NCI-H1436 treated with DMSO at 0.1 percent for 48 hours (cell line): ENCODE measurements around the gene NEK11.
"Not testable (repeated sequence)": the region's sequence is repeated elsewhere in the genome, so short reads cannot be mapped to it uniquely, and the experiment has no call there.

Experiments
- DNase-seq: peaks from one replicate; lab custom pipeline; 2025; lab: John Stamatoyannopoulos, UW

Gene NEK11

DNA sequence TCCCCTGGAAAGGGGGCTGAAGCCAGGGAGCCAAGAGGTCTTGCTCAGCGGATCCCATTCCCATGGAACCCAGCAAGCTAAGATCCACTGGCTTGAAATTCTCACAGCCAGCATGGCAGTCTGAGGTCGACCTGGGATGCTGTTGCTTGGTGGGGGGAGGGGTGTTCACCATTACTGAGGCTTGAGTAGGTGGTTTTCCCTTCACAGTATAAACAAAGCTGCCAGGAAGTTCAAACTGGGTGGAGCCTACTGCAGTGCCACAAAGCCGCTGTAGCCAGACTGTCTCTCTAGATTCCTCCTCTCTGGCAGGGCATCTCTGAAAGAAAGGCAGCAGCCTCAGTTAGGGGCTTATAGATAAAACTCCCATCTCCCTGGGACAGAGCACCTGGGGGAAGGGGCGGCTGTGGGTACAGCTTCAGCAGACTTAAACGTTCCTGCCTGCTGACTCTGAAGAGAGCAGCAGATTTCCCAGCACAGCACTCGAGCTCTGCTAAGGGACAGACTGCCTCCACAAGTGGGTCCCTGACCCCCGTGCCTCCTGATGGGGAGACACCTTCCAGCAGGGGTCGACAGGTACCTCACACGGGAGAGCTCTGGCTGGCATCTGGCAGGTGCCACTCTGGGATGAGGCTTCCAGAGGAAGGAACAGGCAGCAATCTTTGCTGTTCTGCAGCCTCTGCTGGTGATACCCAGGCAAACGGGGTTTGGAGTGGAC, 15.8 kb downstream of the NEK11 start:
- not testable (repeated sequence) for DNase-seq

DNA sequence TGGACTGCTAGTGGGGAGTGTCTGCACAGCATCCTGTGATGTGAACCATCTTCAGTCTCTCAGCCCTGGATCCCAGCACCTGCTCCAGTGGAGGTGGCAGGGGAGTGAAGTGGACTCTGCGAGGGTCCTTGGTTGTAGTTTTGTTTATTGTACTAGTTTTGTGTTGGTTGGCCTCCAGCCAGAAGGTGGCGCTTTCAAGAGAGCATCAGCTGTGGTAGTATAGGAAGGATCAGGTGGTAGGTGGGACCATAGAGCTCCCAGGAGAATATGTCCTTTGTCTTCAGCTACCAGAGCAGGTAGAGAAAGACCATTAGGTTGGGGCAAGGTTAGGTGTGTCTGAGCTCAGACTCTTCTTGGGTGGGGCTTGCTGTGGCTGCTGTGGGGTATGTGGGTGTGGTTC, 20.9 kb downstream of the NEK11 start:
- no peak for DNase-seq

DNA sequence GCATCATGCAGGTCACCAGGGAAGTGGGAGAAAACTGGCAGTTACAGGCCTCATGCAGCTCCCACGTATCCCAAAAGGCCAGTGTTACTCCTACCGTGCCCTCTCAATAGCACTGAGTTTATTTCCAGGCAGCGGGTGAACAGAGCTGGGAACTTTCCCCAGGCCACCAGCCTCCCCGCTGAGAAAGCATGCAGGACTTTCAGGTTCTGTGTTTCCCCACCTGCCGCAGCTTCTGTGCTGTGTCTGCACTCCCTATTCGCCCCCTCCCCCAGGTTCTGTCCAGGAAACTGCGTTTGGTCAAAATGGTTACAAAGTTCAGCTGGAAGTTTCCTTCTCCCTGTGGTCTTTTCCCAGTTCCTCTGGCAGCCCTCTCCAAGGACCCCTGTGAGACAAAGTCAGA, 21.4 kb downstream of the NEK11 start:
- no peak for DNase-seq

DNA sequence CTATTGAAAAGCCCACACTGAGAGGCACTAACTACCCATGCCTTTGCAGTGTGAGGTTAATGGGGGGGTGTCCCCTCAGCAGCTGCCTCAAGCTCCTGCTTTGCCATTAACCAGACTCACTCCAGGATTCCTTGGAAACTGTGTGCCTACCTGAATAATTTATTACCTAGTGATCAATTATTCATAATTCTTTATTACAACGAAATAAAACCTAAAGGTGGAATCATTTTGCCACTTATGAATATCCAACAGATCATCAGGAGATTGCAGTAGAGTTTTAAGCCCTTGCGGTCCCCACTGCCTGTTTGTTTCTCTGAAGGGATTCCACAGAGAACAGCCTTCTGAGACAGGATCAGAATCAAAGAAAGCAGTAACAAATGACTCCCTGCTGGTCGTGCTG, 23.3 kb downstream of the NEK11 start:
- DNase-seq, result no peak

DNA sequence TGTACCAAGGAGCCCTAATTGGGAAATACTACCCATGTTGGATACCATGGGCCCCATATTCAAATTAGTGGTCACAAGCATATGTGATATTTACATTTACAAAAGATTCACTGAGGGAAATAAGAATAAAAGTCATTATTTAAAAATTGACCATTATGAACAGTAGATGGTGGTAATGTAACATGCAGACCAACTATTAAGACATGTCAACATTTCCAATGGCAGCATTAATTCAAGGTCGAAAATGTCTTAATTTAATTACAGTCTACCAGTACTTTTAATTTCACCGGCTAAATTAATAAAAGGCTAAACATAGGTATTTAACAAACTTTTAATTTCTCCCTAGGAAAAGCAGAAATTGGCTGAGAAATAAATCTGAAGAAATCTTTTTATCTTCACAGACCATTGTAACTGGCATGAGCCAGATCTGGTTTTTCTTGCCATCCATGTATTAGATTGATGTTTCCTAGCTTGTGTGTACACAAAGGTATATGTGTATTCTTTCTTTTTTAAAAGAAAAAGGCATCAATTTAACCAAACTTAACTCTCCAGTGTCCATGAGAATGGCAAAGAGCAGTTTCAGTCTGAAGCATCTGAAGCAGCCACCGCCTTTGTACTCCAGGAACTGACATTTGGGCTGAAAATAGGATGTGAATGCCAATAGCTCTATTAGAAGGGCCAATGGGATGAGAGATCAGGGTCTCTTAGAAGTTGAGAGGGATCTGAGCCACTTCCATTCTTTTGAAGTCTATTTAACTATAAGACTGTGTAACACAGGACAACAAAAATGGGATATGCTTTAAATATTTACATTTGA, 26.6 kb downstream of the NEK11 start:
- DNase-seq, result no peak

DNA sequence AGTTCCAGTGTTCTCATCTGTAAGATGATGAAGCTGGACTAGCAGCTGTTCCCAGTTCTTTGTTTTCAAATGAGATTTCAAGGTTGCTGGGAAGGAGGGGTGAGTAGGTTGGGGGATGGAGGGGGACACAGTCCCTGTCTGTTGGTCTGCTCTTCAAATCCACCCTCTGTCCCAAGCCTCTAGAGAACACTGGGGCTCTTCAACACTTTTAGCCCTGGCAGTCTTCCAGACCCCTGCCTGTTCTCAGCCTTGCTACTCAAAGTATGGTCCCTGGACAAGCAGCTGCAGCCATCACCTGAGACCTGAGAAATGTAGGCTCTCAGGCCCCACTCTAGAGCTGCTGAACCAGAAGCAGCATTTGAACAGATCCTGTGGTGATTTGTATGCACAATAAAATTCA, 41.3 kb downstream of the NEK11 start:
- DNase-seq, result no peak

DNA sequence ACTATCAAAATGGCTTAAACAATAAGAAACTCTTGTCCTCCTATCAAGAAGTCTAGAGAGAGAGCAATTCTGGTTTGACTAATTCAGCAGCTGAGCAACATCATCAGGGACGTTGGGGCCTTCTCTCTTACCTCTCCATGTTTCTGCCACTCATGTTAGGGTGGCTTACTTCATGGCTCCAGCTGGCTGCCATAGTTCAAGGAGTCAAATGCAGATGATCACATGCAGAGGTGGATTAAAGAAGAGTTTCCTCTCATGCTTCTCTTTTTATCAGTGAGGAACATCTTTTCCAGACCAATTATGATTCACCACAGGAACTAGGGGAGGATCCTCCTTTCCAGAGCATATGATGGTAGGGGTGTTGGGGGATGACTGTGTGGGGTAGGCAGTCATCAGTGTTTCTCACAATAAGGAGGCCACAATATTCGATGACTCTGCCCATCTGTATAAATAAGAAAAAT, 45.5 kb downstream of the NEK11 start:
- DNase-seq, result no peak

DNA sequence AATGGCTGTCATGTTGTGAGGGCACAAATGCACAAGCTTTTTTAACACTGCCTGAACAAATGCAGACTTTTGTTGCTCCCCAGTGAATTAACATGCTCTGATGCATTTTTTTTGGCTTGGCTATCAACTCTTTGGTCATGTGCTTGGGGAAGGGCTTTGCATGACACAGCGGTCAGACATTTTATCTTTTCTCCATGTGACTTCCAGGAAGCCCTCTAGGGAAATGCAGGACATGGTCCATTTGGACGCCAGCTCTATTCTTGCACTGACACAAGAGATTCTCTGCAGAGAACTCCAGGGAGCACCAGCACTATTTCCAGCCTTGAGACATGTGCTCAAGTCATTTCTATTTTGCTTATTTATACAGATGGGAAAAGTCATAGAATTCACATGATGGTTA, 46.2 kb downstream of the NEK11 start:
- DNase-seq, result no peak

DNA sequence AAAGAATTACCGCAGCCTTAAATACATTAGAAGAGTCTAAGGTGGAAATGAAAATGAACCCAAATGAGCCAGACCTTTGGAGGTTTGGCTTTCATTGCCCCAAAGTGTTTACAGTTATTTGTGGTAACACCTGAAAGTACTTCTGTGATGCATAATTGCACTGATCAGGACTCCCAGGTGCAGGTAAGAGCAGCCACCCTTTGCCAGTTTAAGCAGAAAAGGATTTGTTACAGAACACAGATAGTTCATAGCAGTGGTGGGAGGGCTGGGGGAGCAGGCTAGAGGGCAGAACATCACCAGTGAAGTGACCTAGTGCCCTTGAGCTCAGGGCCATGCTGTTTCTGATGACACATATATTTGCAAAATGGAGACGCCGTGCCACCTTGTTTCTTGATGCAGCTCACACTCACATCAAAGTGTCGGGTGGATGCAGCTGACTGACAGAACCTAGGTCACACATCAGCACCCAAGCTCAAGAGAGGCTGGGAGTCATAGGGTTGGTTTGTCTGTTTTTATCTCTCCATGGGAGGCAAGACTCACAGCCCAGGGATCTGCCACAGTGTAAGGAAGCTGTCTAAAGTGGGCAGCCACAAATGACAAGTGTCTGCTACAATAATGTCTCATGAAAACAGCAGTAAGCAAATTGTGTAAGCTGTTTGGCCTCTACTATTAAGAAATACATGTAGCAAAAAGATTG, 49.1 kb downstream of the NEK11 start:
- no peak for DNase-seq

DNA sequence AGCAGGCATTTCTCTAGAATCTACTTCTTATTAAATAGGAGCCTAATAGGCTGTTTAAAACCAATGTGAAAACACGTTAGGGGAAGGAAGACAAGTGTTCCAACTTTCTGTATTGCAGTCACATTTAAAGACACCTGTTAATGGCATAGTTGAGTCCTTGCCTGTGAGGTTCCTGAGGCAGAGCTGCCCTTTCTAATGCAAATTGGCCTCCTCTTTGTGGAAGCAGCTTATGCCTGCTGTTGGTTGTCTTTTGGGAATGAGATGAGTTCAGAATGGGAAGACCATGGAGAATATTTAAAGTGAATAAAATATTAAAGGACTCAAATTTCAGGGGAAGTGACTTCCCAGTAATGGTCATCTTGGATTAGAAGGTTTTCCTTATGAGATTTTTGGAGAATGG, 51.2 kb downstream of the NEK11 start:
- no peak for DNase-seq

DNA sequence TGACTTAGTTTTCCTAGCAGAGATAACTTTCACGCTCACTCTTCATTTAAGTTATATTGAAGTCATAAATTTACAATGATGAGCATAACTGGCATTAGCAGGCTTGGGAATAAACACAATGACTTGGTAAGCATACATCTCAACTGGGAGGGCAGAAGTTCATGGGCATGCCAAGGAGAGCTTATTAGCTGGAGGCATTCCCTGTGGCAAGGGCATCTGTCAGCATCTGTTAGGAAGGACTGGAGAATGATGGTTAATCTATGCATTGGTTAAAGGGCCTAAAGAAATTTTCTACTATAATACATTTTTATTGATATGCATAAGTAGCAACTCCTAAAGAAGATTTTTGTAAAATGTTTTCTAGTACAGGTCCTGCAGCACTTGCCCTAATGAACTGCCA, 52.4 kb downstream of the NEK11 start:
- no peak for DNase-seq

DNA sequence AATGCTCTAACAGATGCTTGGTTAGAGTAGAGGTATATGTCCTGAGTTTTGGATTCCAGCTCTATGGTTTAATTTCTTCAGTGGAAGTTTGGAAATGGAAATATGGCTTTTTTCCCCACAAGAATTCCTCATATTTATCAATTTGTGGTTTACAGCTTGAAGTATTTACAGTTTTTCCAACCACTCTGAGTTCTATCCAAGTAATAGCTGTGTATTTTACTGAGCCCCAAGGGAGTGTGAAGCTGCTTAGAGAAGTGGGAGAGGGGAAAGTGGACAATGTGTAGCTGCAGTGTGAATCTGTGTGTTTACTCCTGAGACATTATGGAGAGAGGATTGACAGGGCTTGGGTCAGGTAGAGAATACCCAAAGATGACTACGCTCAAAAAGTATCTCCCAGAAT, 54.5 kb downstream of the NEK11 start:
- DNase-seq, result no peak

DNA sequence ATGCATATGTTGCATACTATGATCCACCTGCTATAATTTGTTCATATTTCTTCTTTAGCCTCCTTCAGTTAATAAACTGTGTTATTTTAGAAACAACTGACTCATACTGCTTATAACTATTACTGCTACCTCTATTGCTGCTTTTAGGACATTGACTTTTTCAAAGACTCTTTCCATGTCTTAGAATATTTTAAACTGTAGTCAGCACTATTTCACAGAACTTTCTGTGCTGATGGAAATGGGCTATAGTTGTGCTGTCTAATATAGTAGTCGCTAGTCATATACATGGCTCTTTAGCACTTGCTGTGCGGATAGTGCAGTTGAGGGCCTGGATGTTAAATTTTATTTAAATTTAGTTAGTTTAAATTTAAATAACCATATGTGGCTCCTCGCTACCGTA, 55.6 kb downstream of the NEK11 start:
- DNase-seq, result no peak

DNA sequence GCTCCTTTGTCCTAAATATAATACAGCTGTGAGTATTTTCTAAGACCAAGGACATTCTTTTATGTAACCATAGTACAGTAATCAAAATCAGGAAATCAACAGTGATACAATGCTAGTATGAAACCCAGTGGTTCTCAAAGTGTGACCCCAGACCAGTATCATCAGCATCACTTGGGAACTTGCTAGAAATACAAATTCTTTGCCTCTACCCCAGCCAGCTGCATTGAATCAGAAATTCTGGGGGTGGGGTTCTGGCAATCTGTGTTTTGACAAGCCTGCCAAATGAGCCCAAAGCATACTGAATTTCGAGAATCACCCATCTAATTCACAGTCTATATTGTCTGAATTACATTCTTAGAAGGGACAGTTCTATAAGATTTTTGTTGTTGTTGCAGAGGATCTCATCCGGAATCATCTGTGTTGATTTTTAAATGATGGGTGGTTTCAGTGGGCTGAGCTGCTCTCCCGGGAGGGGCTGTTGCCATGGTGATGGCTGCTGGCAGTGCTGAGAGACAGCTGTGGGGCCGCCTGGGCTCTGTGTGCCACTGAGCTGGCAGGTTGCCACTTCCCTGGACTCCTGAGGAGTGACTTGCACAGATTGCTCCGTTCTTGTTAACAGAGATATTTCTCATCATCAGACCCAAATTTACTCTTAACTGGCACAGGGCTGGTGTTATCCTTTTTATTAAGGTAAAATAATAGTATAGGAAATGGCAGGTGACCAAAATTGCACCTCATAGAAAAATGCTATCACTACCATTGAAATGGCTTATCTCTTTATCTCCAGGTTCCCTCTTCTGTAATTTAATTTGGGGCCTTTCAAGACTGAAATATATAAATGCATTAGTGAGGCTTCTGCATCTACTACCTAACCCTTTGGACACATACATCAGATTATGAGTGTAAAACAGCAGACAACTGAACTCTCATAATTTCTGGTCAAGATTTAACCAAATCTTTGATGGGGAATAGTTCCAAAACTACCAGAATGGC, 56.5 kb downstream of the NEK11 start:
- DNase-seq, result peak; percentile 25

DNA sequence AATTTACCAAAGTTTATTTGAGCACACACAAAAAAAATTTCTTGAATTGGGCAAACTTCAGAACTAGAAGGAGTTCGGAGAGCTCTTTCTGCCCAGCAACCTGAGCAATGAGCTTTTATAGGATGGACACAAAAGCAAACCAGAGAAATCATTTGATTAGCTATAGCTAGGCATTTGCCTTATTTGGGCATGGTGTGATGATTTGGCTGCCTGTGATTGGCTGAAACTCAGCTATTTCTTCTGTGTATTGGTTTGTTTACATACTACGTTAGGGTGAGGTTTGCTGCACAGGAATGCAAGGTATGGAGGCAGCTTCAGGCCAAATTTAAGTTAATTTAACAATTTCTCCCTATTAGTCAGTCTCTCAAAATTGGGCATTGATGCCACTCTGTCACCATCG, 65.1 kb downstream of the NEK11 start:
- DNase-seq, result no peak

DNA sequence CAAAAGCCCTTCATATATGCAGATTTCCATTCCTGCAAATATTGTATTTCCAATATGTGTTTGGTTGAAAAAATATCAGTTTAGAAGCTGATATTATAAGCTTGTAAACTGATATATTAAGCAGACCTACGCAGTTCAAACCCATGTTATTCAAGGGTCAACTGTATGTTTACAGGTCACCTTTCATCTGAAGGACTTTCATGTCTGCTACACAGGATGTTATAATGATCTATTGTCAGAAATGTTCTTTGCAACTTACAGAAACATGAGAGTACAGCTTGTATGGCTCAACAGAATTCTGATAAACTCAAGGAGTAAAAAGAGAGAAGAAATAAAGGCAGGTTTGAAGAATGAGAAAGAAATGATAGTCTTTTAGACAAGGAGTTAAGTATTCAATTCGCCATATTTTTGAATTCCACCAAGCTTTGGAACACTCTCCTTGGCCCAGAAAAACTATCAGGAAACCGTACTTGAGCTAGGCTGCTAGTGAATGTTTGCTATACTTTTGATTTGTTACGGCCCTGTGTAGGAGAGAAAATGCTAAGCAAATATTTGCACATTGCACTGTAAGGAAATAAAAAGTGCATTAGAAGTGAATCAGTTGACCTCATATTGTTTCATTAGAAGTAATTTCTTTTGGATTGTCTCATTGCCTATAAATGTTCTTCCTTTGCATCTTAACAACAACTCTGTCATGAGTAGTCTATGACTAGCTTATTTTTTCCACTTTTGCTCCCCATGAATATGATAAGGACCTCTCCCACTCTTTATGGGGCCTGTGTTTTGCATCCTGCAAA, 81.2 kb downstream of the NEK11 start:
- DNase-seq, result no peak

DNA sequence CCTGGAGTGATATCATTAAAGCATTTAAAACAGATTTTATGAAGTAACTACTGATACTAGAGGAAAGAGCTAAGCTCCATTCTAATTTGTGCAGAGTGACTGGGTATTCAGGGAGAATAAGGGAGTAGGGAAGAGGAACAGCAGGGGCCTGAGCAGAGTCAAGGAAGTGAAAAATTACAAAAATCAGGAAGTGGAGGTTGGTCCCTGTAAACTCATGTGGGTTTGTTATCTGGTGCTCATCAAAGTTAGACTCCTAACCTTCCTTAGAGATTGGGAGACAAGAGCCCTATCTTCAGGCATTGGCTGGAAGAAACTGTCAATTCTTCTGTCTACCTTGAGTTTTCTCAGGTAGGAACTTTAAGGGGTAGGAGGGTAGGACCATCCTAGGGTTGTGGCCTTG, 82.5 kb downstream of the NEK11 start:
- DNase-seq, result no peak

DNA sequence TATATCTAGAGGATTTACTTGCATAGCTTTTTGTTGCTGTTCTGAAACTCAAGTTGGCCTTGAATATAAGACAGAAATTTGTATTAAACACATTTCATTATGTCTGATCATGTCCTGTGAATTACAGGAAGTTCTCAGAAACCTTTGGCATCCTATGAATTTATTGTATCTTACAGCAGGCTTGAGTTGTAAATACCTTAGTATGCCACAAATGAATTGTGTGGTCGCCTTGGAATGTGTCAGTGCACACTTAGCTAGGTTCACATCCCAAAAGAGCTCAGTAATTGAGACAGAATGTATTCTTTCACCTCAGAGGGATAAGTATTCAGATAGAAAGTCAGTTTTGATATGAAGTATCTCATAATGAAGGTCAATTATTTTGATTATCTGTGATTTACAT, 83.4 kb downstream of the NEK11 start:
- no peak for DNase-seq

DNA sequence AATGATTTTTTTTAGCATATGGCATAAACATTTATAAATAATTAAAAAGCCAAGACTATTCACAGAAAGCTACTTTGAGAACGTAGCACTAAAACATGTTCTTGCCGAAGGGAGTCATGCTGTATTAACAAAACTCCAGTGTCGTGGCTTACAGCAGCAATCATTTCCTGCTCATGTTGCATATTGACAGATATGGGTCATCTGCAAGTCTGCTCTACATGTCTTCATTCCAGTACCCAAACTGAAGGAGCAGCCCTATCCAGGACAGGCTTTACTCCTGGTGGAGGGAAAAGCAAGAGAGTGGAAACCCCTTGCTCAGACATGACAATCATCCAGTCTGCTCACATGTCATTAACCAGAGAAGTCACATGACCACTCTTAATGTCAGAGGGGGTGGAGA, 87.6 kb downstream of the NEK11 start:
- no peak for DNase-seq

DNA sequence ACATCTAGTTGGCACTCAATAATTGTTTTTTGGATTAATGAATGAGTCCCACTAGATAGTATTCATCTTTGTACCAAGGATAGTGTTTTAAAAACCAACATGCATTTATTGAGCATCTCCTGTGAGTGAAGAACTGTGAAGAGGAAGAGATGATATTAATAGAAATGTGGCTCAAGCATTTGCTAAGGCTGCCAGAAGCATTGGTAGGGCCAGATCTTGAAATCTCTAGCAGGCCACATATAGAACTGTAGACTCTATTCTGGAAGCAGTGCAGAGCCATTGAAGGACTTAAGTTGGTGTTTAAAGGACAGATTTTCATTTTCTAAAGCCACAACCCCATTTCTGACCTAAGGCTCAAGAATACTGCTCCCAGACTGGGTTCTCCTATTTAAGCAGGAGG, 99.0 kb downstream of the NEK11 start:
- no peak for DNase-seq

DNA sequence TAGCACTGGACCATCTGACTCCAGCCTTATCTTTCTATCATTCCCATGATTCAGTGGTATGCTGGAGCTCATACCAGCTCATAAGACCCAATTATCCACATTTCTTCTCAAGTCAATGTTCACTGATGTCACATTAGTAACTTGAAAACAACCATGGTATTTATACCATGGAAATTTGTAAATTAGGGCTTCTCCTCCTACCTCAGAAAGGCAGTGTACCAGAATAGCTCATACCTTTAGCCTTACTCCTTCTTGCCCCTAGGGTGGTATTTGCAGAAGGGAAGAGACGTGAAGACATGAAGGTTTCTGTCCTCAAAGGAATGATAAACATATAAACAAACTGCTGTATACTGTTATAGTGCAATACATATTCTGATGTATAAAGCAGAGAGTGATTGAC, 114.2 kb downstream of the NEK11 start:
- DNase-seq, result no peak
